ENCODE results near the gene TSC22D2. TPM values are rescaled to one million over a fixed set of nuclear protein-coding genes. Genes with fewer than 3 reads are reported as not detected.

Gene TSC22D2
- total and polyA plus RNA-seq, 2 donors (not counting 3 experiments of a cell fraction or from before 2014, with no cell fraction given) = 7.6 to 43.9 TPM

DNA sequence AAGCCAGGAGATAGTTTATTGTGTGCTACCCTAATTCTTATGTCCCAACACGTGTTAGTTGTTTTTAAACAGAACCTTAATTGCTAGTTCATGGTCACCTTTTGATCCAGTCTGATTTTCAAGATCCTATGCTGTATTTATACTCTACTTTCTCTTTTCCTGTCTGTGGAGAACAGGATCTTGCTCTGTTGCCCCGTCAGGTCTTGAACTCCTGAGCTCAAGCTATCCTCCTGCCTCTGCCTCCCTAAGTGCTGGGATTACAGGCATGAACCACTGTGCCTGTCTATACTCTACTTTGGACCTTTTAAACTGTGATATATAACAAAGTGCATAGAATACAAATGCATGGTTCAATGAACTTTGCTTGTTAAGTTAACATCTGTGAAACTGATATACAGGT, 44.7 kb upstream of the TSC22D2 start:
- CTCF ChIA-PET = interaction anchor here (0.6 kb wide), 1 partner anchor 214 kb away, joined by 3 read pairs; no protein-coding TSS in a partner anchor
- DNase-seq (ENCODE audit: low read depth, low spot score) (no peak), FAIRE-seq (no peak)
- intact Hi-C loops (cut with micrococcal nuclease) (no loop called here), dilution Hi-C loops (cut with MboI; ENCODE audit: extremely low pct_ligation_motif_present, low sequenced_read_pairs) (no loop called here)
- Histone ChIP-seq H4K20me1 (replicated peaks; ENCODE audit: control insufficient read depth, extremely low read depth, insufficient read depth, low read length) (no peaks in the 10 kb centered on the region), H3K4me2 (ENCODE audit: insufficient read depth, low read length) (no peak overlapping the region), H3K9ac (replicated peaks; ENCODE audit: extremely low read depth, insufficient read depth, low read length) (no peak overlapping the region), H3K9me3 (replicated peaks; ENCODE audit: control insufficient read depth, insufficient read depth, low read length) (no peaks in the 10 kb centered on the region), H2AFZ (ENCODE audit: low read depth, low read length) (no peak overlapping the region), H3K36me3 (ENCODE audit: control insufficient read depth in 2 of 2, extremely low read depth in 1 of 2, insufficient read depth in 2 of 2, low read length in 2 of 2) (no peaks in the 10 kb centered on the region), H3K4me1 (ENCODE audit: control insufficient read depth, extremely low read depth, insufficient read depth, low read length) (no peaks in the 10 kb centered on the region), H3K27ac (ENCODE audit: insufficient read depth, low read depth, low read length) (no peak overlapping the region), H3K27me3 (ENCODE audit: control insufficient read depth in 2 of 2, insufficient read depth in 2 of 2, low read length in 2 of 2) (no peaks in the 10 kb centered on the region), H3K4me3 (replicated peaks in 1 of 3; ENCODE audit: insufficient read depth in 1 of 3, low read depth in 1 of 3, low read length in 3 of 3) (no peak overlapping the region), H3K79me2 (ENCODE audit: control insufficient read depth, insufficient read depth, low read length) (no peaks in the 10 kb centered on the region), H3K9me1 (replicated peaks; ENCODE audit: control insufficient read depth, extremely low read depth, insufficient read depth, low read length) (no peaks in the 10 kb centered on the region)
- POLR2A ChIA-PET = no interaction called here
- TF ChIP-seq POLR2AphosphoS5 (IDR thresholded peaks at IDR 0.05; ENCODE audit: insufficient read depth, low read depth, low read length) (no peak), POLR2A (IDR thresholded peaks at IDR 0.05; ENCODE audit: low read depth, low read length) (no peak), EZH2 (IDR thresholded peaks at IDR 0.05; ENCODE audit: borderline replicate concordance, low read depth, low read length, severe bottlenecking) (no peak), GATA2 (IDR thresholded peaks at IDR 0.05; ENCODE audit: insufficient read depth, insufficient read length, low read depth, low read length) (no peak), MYC (IDR thresholded peaks at IDR 0.05; ENCODE audit: low read depth, low read length) (no peak)
- BruUV-seq (replicated peaks) = no TSS peak

DNA sequence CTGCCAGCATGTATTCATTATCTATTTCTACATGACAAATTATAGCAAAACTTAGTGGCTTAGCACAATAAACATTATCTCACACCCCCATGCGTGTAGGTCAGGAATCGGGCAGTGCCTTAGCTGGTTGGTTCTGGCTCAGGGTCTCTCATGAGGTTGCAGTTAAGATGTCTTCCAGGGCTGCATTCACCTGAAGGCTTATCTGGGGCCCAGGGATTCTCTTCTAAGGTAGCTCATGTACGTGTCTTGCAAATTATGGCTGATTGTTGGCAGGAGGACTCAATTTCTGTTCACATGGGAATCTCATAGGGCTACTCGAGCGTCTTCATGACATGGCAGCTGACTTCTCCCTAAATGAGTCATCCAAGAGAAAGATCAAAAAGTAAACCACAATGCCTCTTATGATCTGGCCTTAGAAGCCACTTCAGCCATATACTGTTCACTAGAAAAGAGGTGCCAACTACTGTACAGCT, 42.9 kb upstream of the TSC22D2 start:
- intact Hi-C loops (cut with micrococcal nuclease) = no loop called here
- Histone ChIP-seq H3K27ac (ENCODE audit: insufficient read depth, low read depth, low read length) (no peak overlapping the region), H3K79me2 (ENCODE audit: control insufficient read depth, insufficient read depth, low read length) (no peaks in the 10 kb centered on the region), H3K27me3 (ENCODE audit: control insufficient read depth in 2 of 2, insufficient read depth in 2 of 2, low read length in 2 of 2) (no peaks in the 10 kb centered on the region), H3K36me3 (ENCODE audit: control insufficient read depth in 2 of 2, extremely low read depth in 1 of 2, insufficient read depth in 2 of 2, low read length in 2 of 2) (no peaks in the 10 kb centered on the region), H3K4me1 (ENCODE audit: control insufficient read depth, extremely low read depth, insufficient read depth, low read length) (peaks cover 10% of the 10 kb centered on the region), H4K20me1 (replicated peaks; ENCODE audit: control insufficient read depth, extremely low read depth, insufficient read depth, low read length) (no peaks in the 10 kb centered on the region), H3K4me2 (ENCODE audit: insufficient read depth, low read length) (no peak overlapping the region), H3K9me3 (replicated peaks; ENCODE audit: control insufficient read depth, insufficient read depth, low read length) (no peaks in the 10 kb centered on the region), H3K9ac (replicated peaks; ENCODE audit: extremely low read depth, insufficient read depth, low read length) (no peak overlapping the region), H3K9me1 (replicated peaks; ENCODE audit: control insufficient read depth, extremely low read depth, insufficient read depth, low read length) (no peaks in the 10 kb centered on the region), H3K4me3 (replicated peaks in 1 of 3; ENCODE audit: insufficient read depth in 1 of 3, low read depth in 1 of 3, low read length in 3 of 3) (no peak overlapping the region), H2AFZ (ENCODE audit: low read depth, low read length) (no peak overlapping the region)
- DNase-seq (ENCODE audit: low read depth, low spot score) (no peak), FAIRE-seq (no peak)
- dilution Hi-C loops (cut with MboI; ENCODE audit: extremely low pct_ligation_motif_present, low sequenced_read_pairs) = no loop called here
- POLR2A ChIA-PET = interaction anchor here (0.6 kb wide), 1 partner anchor 123 kb away, joined by 3 read pairs; no protein-coding TSS in a partner anchor
- no TSS peak for BruUV-seq (replicated peaks)
- TF ChIP-seq MYC (IDR thresholded peaks at IDR 0.05; ENCODE audit: low read depth, low read length) = no peak
- TF ChIP-seq GATA2 (IDR thresholded peaks at IDR 0.05; ENCODE audit: insufficient read depth, insufficient read length, low read depth, low read length) = no peak
- TF ChIP-seq CTCF (IDR thresholded peaks at IDR 0.05; ENCODE audit: extremely low read depth in 1 of 2, insufficient read depth in 1 of 2, low read depth in 1 of 2, low read length in 2 of 2) = no peak
- no peak for TF ChIP-seq POLR2A (IDR thresholded peaks at IDR 0.05; ENCODE audit: low read depth, low read length)
- no peak for TF ChIP-seq FOS (IDR thresholded peaks at IDR 0.05; ENCODE audit: borderline replicate concordance, insufficient read depth, low read length)
- TF ChIP-seq, protein P1, sequence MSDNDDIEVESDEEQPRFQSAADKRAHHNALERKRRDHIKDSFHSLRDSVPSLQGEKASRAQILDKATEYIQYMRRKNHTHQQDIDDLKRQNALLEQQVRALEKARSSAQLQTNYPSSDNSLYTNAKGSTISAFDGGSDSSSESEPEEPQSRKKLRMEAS (IDR thresholded peaks at IDR 0.05; ENCODE audit: insufficient read depth, insufficient read length) = no peak
- TF ChIP-seq EZH2 (IDR thresholded peaks at IDR 0.05; ENCODE audit: borderline replicate concordance, low read depth, low read length, severe bottlenecking) = no peak
- TF ChIP-seq JUN (IDR thresholded peaks at IDR 0.05; ENCODE audit: borderline replicate concordance, insufficient read depth, insufficient read length, low read depth) = no peak
- TF ChIP-seq POLR2AphosphoS5 (IDR thresholded peaks at IDR 0.05; ENCODE audit: insufficient read depth, low read depth, low read length) = no peak
- CTCF ChIA-PET = no interaction called here

Measured in endothelial cell of umbilical vein (primary cell).